ENCODE results near the gene ZDHHC20. TPM values are rescaled to one million over a fixed set of nuclear protein-coding genes. Genes with fewer than 3 reads are reported as not detected.

Gene ZDHHC20, protein sequence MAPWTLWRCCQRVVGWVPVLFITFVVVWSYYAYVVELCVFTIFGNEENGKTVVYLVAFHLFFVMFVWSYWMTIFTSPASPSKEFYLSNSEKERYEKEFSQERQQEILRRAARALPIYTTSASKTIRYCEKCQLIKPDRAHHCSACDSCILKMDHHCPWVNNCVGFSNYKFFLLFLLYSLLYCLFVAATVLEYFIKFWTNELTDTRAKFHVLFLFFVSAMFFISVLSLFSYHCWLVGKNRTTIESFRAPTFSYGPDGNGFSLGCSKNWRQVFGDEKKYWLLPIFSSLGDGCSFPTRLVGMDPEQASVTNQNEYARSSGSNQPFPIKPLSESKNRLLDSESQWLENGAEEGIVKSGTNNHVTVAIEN
- total RNA-seq (2014; rRNA removed; shearing (Covaris generic)) = 102 and 105 TPM in 2 replicates

- peak; percentile 77 for DNase-seq (ENCODE audit: low read depth)
Measured at GRCh38 chr13:21458813-21459701, at the start of gene ZDHHC20. ZDHHC20 (minus strand) TSS chr13:21459303; CDS start chr13:21459171, 132 bp downstream.

DNA sequence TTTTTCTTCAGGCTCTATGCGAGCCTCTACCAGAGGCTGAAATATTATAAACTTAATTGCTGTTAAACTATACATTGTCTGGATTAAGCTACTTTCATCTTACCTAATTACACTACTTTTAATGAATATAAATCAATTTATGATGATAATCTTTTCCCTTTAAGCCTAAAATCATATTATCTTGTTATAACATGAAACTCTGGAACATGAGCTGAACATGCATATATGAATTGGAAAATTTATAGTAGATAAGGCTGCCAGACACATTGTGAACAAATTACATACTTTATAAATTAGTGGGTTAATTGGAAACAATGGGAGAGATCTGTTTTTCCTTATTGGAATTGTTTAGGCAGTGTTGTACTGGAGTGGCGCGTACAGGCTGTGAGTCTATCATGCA, 45.3 kb upstream of the ZDHHC20 start:
- DNase-seq (ENCODE audit: low read depth) = no peak

- no peak for DNase-seq (ENCODE audit: low read depth)
Measured at GRCh38 chr13:21501686-21502085, 42.6 kb upstream of the ZDHHC20 start.

- DNase-seq (ENCODE audit: low read depth) = peak; percentile 3
Measured at GRCh38 chr13:21486322-21486721, 27.2 kb upstream of the ZDHHC20 start.

DNA sequence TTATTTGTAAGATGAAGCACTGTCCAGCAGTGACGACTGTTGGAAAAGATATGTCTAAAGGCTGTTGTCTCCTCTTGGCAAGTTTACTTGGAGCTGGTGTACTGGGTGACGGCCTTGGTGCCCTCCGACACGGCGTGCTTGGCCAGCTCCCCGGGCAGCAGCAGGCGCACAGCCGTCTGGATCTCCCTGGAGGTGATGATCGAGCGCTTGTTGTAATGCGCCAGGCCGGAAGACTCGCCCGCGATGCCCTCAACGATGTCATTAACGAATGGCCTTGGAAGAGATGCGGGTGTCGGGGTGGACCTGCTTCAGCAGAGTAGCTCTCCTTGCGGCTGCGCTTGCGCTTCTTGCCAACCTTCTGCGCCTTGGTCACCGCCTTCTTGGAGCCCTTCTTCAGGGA, 24.6 kb upstream of the ZDHHC20 start:
- DNase-seq (ENCODE audit: low read depth) = no peak

DNA sequence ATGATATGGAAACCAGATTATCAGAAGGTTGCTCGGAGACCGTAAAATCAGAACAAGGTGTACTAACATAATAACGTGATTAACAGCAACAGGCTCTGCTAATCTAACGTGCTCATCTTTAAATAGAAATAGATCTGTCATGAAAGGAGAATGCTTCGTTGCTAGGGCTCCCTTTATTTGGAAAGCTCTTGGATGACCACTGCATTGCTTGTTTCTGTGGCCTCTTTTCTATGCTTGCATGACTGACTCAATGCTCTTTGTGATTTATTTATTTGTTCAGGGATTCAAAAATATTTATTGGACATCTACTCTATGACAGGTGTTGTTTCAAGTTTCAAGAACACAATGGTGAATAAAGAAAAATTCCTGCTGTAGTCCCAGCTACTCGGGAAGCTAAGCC, 22.3 kb upstream of the ZDHHC20 start:
- peak; percentile 53 for DNase-seq (ENCODE audit: low read depth)

GRCh38 chr13:21478881-21479808, 20.0 kb upstream of the ZDHHC20 start:
- DNase-seq (ENCODE audit: low read depth) = peak; percentile 72

DNA sequence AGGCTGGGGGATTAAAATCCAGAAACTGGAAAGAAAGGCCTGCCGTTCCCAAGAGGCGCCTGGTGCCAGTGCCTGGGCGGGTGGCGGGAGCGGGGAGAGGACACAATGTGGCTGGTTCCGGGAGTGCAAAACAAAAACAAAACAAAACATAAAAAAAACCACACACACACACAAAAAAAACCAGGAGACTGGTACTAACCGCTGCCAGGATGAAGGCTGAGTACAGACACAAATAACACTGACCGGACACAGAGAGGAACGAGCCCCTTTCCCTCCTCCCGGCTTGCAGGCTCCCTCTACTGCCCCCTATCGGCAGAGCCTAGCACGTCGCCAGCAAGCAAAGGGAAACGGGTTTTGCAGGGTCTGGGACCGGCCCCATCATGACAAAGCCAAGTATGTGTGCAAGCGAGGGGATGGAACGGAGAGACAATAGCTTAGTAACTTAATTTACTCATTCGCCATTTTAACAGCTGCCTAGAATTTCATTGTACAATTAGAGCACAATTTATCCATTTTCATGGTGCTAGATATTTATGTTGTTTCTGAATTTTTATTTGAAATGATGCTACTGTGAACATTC, 17.9 kb upstream of the ZDHHC20 start:
- peak; percentile 65 for DNase-seq (ENCODE audit: low read depth)

GRCh38 chr13:21475115-21475514, 16.0 kb upstream of the ZDHHC20 start:
- no peak for DNase-seq (ENCODE audit: low read depth)

- DNase-seq (ENCODE audit: low read depth) = no peak
Measured at GRCh38 chr13:21470785-21471184, 11.7 kb upstream of the ZDHHC20 start.

DNA sequence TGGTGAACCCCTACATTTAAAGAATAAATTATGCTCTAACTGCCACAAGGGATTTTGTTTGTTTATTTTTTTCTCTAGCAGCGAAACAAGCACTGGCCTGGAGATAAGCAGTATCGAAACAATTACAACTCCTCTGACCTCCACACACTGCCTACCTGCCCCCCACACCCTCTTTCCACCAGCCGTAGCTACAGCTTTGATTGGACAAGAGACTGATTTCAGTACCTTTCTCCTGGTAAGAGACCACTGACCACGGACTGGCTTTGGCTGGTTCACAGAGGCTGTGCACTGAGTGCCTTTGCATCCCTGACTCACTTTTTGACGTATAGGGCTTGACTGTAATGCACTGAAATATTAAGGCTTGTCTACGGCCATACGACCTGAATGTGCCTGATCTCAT, 7.4 kb upstream of the ZDHHC20 start:
- DNase-seq (ENCODE audit: low read depth) = no peak

GRCh38 chr13:21465710-21466160, 6.6 kb upstream of the ZDHHC20 start:
- no peak for DNase-seq (ENCODE audit: low read depth)

- DNase-seq (ENCODE audit: low read depth) = no peak
Measured at GRCh38 chr13:21463424-21463823, 4.3 kb upstream of the ZDHHC20 start.

- DNase-seq (ENCODE audit: low read depth) = no peak
Measured at GRCh38 chr13:21461131-21461530, 2.0 kb upstream of the ZDHHC20 start.

- DNase-seq (ENCODE audit: low read depth) = peak; percentile 51
Measured at GRCh38 chr13:21458451-21458812, 671 bp downstream of the ZDHHC20 start.

GRCh38 chr13:21453387-21454081, 5.6 kb downstream of the ZDHHC20 start:
- DNase-seq (ENCODE audit: low read depth) = no peak

DNA sequence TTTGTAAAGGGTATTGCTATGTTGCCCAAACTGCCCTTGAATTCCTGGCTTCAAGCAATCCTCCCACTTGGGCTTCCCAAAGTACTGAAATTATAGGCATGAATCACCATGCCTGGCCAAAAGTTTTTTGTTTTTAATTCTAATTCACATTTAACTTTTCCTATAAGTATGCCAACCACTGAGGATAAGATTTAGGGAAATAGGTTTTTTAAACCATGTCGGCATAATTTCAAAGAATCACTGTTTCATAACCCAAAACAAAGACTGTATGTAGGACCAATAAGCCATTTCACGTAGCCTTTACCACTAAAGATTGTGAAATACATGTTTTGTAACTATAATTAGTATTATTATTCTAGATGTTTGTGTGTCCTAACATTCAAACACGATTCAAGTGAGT, 8.2 kb downstream of the ZDHHC20 start:
- no peak for DNase-seq (ENCODE audit: low read depth)

- no peak for DNase-seq (ENCODE audit: low read depth)
Measured at GRCh38 chr13:21446656-21447055, 12.4 kb downstream of the ZDHHC20 start.

- no peak for DNase-seq (ENCODE audit: low read depth)
Measured at GRCh38 chr13:21445759-21446158, 13.3 kb downstream of the ZDHHC20 start.

DNA sequence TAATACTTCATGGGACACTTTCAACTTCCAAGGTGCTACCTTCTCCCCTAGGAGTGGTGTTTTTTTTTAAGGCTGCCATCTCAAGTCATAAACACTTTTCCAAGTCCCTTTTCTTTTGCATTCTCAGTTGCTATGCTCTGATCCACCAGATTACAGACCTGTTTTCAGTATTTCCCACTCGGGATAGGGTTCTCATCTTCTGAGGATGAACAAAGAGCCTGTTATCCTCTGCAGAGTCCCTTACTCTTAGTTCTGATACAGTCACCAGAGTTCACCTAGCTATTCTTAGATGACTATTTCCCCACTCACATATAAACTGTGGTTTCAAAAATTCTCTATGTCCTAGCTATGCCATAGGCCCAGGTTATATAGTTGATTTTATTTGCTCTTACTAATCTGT, 15.9 kb downstream of the ZDHHC20 start:
- DNase-seq (ENCODE audit: low read depth) = peak; percentile 23

DNA sequence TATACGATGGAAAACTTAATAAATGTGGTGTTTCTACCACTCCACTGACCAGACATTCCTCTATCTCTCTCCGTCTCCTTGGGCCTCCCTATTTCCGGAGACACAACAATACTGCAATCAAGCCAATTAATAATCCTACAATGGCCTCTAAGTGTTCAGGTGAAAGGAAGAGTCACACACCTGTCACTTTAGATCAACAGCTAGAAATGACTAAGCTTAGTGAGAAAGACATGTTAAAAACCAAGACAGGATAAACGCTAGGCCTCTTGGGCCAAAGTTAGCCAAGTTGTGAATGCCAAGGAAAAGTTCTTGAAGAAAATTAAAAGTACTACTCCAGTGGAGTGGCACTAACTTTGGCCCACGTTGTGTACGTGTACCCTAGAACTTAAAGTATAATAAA, 22.5 kb downstream of the ZDHHC20 start:
- DNase-seq (ENCODE audit: low read depth) = no peak
